HL-60 (cell line): ENCODE results near the gene TSPAN15.
A peak's percentile ranks its signal among the peaks of the same experiment; 100 is the strongest.
"Not testable (repeated sequence)": the region's sequence is repeated elsewhere in the genome, so short reads cannot be mapped to it uniquely, and the experiment has no call there.

Source experiments
- DNase-seq, 2 experiments: peaks; one replicate each; pipeline ENCODE4 v3.0.0-alpha.2; 2010 to 2020; ENCODE audit warnings: low read depth in 1 of 2, low spot score in 1 of 2
- H3K27ac ChIP-seq: fragments of 250-450 bp; sonication (Bioruptor Pico); replicated peaks from 2 replicates; pipeline ENCODE4 v1.5.1; 2020; ENCODE audit warnings: mild to moderate bottlenecking, moderate library complexity
- H3K27me3 ChIP-seq: fragments of 250-450 bp; sonication (Bioruptor Pico); 2 replicates; pipeline ENCODE4 v1.5.1; 2021; ENCODE audit warnings: mild to moderate bottlenecking, moderate library complexity; ENCODE audit not compliant: insufficient read depth, poor library complexity, severe bottlenecking
- H3K4me3 ChIP-seq: replicated peaks from 2 replicates; pipeline ENCODE4 v1.5.1; 2011; ENCODE audit warnings: mild to moderate bottlenecking, control low read depth, low read length; ENCODE audit not compliant: insufficient read depth
- CTCF ChIP-seq: IDR thresholded peaks from one replicate; pipeline ENCODE4 v1.5.1; 2011; ENCODE audit warnings: low read length, control low read depth, inconsistent platforms; ENCODE audit not compliant: insufficient read depth
- GABPA ChIP-seq: IDR thresholded peaks from 2 replicates; pipeline ENCODE4 v1.6.1; 2012; ENCODE audit warnings: low read depth
- POLR2AphosphoS5 ChIP-seq: IDR thresholded peaks from 2 replicates; pipeline ENCODE4 v1.6.1; 2012; ENCODE audit warnings: low read depth
- REST ChIP-seq: IDR thresholded peaks from 2 replicates; pipeline ENCODE4 v1.6.1; 2012; ENCODE audit warnings: low read depth; ENCODE audit not compliant: insufficient replicate concordance
- SPI1 ChIP-seq: IDR thresholded peaks from 2 replicates; pipeline ENCODE4 v1.6.1; 2012; ENCODE audit warnings: low read depth, mild to moderate bottlenecking, borderline replicate concordance

The TSPAN15 gene

GRCh38 chr10:69446650-69447151 lies 4.6 kb upstream of the TSPAN15 start:
- no peak for DNase-seq
- Histone ChIP-seq H3K27ac (no peak overlapping the region), H3K4me3 (no peak overlapping the region), H3K27me3 (peaks cover under 1% of the 10 kb centered on the region)
- TF ChIP-seq REST (no peak), GABPA (no peak), CTCF (no peak), POLR2AphosphoS5 (no peak)

- DNase-seq: peak in 1 of 2 experiments; percentile 42
- H3K4me3 ChIP-seq: no peak overlapping the region
- no peak for TF ChIP-seq SPI1
- no peak for TF ChIP-seq POLR2AphosphoS5
- no peak for TF ChIP-seq GABPA
- peak; percentile 29 for TF ChIP-seq CTCF
- H3K27me3 ChIP-seq: peaks cover 11% of the 10 kb centered on the region
- no peak overlapping the region for H3K27ac ChIP-seq
Observed at GRCh38 chr10:69449841-69450240, 1.4 kb upstream of the TSPAN15 start.

GRCh38 chr10:69450395-69450794 lies 870 bp upstream of the TSPAN15 start:
- H3K27ac ChIP-seq, DNase-seq, H3K4me3 ChIP-seq: not testable (repeated sequence)
- peaks cover 11% of the 10 kb centered on the region for H3K27me3 ChIP-seq

- peaks cover 11% of the 10 kb centered on the region for H3K27me3 ChIP-seq
- H3K27ac ChIP-seq: no peak overlapping the region
- DNase-seq: no peak
- TF ChIP-seq POLR2AphosphoS5 (no peak), GABPA (no peak), REST (no peak), CTCF (no peak), SPI1 (no peak)
- peak overlapping the region; percentile 27 for H3K4me3 ChIP-seq
Observed at GRCh38 chr10:69451784-69452251, 553 bp downstream of the TSPAN15 start.
